ENCODE data around the gene SMIM32.

- TF ChIP-seq, protein P1, sequence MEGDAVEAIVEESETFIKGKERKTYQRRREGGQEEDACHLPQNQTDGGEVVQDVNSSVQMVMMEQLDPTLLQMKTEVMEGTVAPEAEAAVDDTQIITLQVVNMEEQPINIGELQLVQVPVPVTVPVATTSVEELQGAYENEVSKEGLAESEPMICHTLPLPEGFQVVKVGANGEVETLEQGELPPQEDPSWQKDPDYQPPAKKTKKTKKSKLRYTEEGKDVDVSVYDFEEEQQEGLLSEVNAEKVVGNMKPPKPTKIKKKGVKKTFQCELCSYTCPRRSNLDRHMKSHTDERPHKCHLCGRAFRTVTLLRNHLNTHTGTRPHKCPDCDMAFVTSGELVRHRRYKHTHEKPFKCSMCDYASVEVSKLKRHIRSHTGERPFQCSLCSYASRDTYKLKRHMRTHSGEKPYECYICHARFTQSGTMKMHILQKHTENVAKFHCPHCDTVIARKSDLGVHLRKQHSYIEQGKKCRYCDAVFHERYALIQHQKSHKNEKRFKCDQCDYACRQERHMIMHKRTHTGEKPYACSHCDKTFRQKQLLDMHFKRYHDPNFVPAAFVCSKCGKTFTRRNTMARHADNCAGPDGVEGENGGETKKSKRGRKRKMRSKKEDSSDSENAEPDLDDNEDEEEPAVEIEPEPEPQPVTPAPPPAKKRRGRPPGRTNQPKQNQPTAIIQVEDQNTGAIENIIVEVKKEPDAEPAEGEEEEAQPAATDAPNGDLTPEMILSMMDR (IDR thresholded peaks at IDR 0.05): no peak
- TF ChIP-seq EZH2 (IDR thresholded peaks at IDR 0.05) (no peak), EZH2phosphoT487 (IDR thresholded peaks at IDR 0.05) (no peak)
Observed at GRCh38 chr5:136153581-136154236, 39.3 kb downstream of the SMIM32 start.

Data from neural progenitor cell (in vitro differentiated cells).